ACC112 (cell line): ENCODE measurements around the gene PCP4.

Experiments
- H2AFZ ChIP-seq: fragments of 200-600 bp; sonication (generic); one replicate; pipeline ENCODE4 v1.6.0; 2017; ENCODE audit warnings: antibody characterized with exemption, low read length; ENCODE audit not compliant: unreplicated experiment
- H3K27ac ChIP-seq: fragments of 200-600 bp; sonication (generic); 2 replicates; pipeline ENCODE4 v1.5.1; 2014; ENCODE audit warnings: low read depth, mild to moderate bottlenecking, antibody characterized with exemption, low read length, moderate library complexity
- H3K27me3 ChIP-seq: fragments of 200-600 bp; sonication (generic); 2 replicates; pipeline ENCODE4 v1.6.1; 2014; ENCODE audit warnings: mild to moderate bottlenecking, antibody characterized with exemption, low read length, moderate library complexity, mixed read lengths; ENCODE audit not compliant: insufficient read depth
- H3K36me3 ChIP-seq: fragments of 200-600 bp; sonication (generic); 2 replicates; pipeline ENCODE4 v1.6.1; 2016; ENCODE audit warnings: mild to moderate bottlenecking, antibody characterized with exemption, low read length, moderate library complexity, mixed read lengths; ENCODE audit not compliant: insufficient read depth
- H3K4me1 ChIP-seq: fragments of 200-600 bp; sonication (generic); one replicate; pipeline ENCODE4 v1.6.1; 2016; ENCODE audit warnings: low read length, mixed read lengths; ENCODE audit not compliant: insufficient read depth, unreplicated experiment, control insufficient read depth
- H3K4me3 ChIP-seq: fragments of 200-600 bp; sonication (generic); 2 replicates; pipeline ENCODE4 v1.5.1; 2014; ENCODE audit warnings: mild to moderate bottlenecking, low read depth, low read length
- H3K79me2 ChIP-seq: fragments of 200-600 bp; sonication (generic); one replicate; pipeline ENCODE4 v1.6.0; 2016; ENCODE audit warnings: low read length; ENCODE audit not compliant: control insufficient read depth, unreplicated experiment, insufficient read depth

The PCP4 gene

GRCh38 chr21:39915881-39916280 is 48.6 kb downstream of the PCP4 start:
- Histone ChIP-seq H2AFZ (no peak overlapping the region), H3K36me3 (no peaks in the 10 kb centered on the region), H3K79me2 (no peaks in the 10 kb centered on the region), H3K4me1 (no peaks in the 10 kb centered on the region), H3K4me3 (no peak overlapping the region), H3K27ac (no peak overlapping the region), H3K27me3 (no peaks in the 10 kb centered on the region)

GRCh38 chr21:39918558-39918957 is 51.3 kb downstream of the PCP4 start:
- Histone ChIP-seq H3K27me3 (no peaks in the 10 kb centered on the region), H3K27ac (no peak overlapping the region), H3K79me2 (no peaks in the 10 kb centered on the region), H3K36me3 (no peaks in the 10 kb centered on the region), H3K4me1 (no peaks in the 10 kb centered on the region), H3K4me3 (no peak overlapping the region), H2AFZ (no peak overlapping the region)

- H3K4me3 ChIP-seq: no peak overlapping the region
- H3K27me3 ChIP-seq: no peaks in the 10 kb centered on the region
- no peaks in the 10 kb centered on the region for H3K4me1 ChIP-seq
- H3K27ac ChIP-seq: no peak overlapping the region
- H3K79me2 ChIP-seq: no peaks in the 10 kb centered on the region
- H3K36me3 ChIP-seq: no peaks in the 10 kb centered on the region
- no peak overlapping the region for H2AFZ ChIP-seq
Observed at GRCh38 chr21:39923476-39923875, 56.2 kb downstream of the PCP4 start.

- no peaks in the 10 kb centered on the region for H3K36me3 ChIP-seq
- H3K27ac ChIP-seq: no peak overlapping the region
- H3K79me2 ChIP-seq: no peaks in the 10 kb centered on the region
- no peaks in the 10 kb centered on the region for H3K27me3 ChIP-seq
- no peak overlapping the region for H2AFZ ChIP-seq
- no peak overlapping the region for H3K4me3 ChIP-seq
- no peaks in the 10 kb centered on the region for H3K4me1 ChIP-seq
Observed at GRCh38 chr21:39924577-39925308, 57.5 kb downstream of the PCP4 start.

GRCh38 chr21:39927304-39927886 is 60.2 kb downstream of the PCP4 start:
- H3K79me2 ChIP-seq: no peaks in the 10 kb centered on the region
- H3K36me3 ChIP-seq: no peaks in the 10 kb centered on the region
- H3K4me1 ChIP-seq: no peaks in the 10 kb centered on the region
- H3K27ac ChIP-seq: no peak overlapping the region
- no peaks in the 10 kb centered on the region for H3K27me3 ChIP-seq
- no peak overlapping the region for H2AFZ ChIP-seq
- no peak overlapping the region for H3K4me3 ChIP-seq

GRCh38 chr21:39932335-39932734 is 65.1 kb downstream of the PCP4 start:
- no peaks in the 10 kb centered on the region for H3K4me1 ChIP-seq
- H3K27ac ChIP-seq: no peak overlapping the region
- no peaks in the 10 kb centered on the region for H3K36me3 ChIP-seq
- H3K4me3 ChIP-seq: no peak overlapping the region
- H3K79me2 ChIP-seq: no peaks in the 10 kb centered on the region
- no peak overlapping the region for H2AFZ ChIP-seq
- H3K27me3 ChIP-seq: no peaks in the 10 kb centered on the region

- no peak overlapping the region for H2AFZ ChIP-seq
- no peaks in the 10 kb centered on the region for H3K79me2 ChIP-seq
- no peaks in the 10 kb centered on the region for H3K36me3 ChIP-seq
- no peaks in the 10 kb centered on the region for H3K27me3 ChIP-seq
- no peaks in the 10 kb centered on the region for H3K4me1 ChIP-seq
- H3K27ac ChIP-seq: no peak overlapping the region
- H3K4me3 ChIP-seq: no peak overlapping the region
Observed at GRCh38 chr21:39934895-39935294, 67.7 kb downstream of the PCP4 start.

- H3K27ac ChIP-seq: no peak overlapping the region
- no peaks in the 10 kb centered on the region for H3K27me3 ChIP-seq
- H3K79me2 ChIP-seq: no peaks in the 10 kb centered on the region
- no peaks in the 10 kb centered on the region for H3K36me3 ChIP-seq
- H2AFZ ChIP-seq: no peak overlapping the region
- H3K4me3 ChIP-seq: no peak overlapping the region
- H3K4me1 ChIP-seq: no peaks in the 10 kb centered on the region
Observed at GRCh38 chr21:39935716-39936115, 68.5 kb downstream of the PCP4 start.

GRCh38 chr21:39938086-39938625 is 70.9 kb downstream of the PCP4 start:
- Histone ChIP-seq H3K27me3 (no peaks in the 10 kb centered on the region), H3K4me3 (no peak overlapping the region), H3K36me3 (no peaks in the 10 kb centered on the region), H2AFZ (no peak overlapping the region), H3K27ac (no peak overlapping the region), H3K4me1 (no peaks in the 10 kb centered on the region), H3K79me2 (no peaks in the 10 kb centered on the region)

- Histone ChIP-seq H3K4me1 (no peaks in the 10 kb centered on the region), H3K36me3 (no peaks in the 10 kb centered on the region), H3K27ac (no peak overlapping the region), H3K4me3 (no peak overlapping the region), H3K27me3 (no peaks in the 10 kb centered on the region), H2AFZ (no peak overlapping the region), H3K79me2 (no peaks in the 10 kb centered on the region)
Observed at GRCh38 chr21:39946199-39946598, 79.0 kb downstream of the PCP4 start.

- Histone ChIP-seq H3K4me3 (no peak overlapping the region), H2AFZ (no peak overlapping the region), H3K4me1 (no peaks in the 10 kb centered on the region), H3K36me3 (no peaks in the 10 kb centered on the region), H3K27ac (no peak overlapping the region), H3K79me2 (no peaks in the 10 kb centered on the region), H3K27me3 (no peaks in the 10 kb centered on the region)
Observed at GRCh38 chr21:39947031-39947430, 79.8 kb downstream of the PCP4 start.
